Measurements from ENCODE around the gene RPS6KL1. TPM values are rescaled to one million over a fixed set of nuclear protein-coding genes. Genes with fewer than 3 reads are reported as not detected.

Gene RPS6KL1
- total RNA-seq, 1 experiment from 2014 or later: 18.8 TPM

GRCh38 chr14:74875941-74876913 is 46.8 kb downstream of the RPS6KL1 start, which contains the start of gene PROX2:
TSS of gene PROX2 (minus strand) at chr14:74876145. CDS start at chr14:74863834, 12,311 bp downstream.
- Histone ChIP-seq H4K91ac (ENCODE audit: insufficient read length, low read depth, low read length) (no peak within 1 kb of the TSS), H4K20me1 (ENCODE audit: control insufficient read depth, insufficient read depth, insufficient read length) (no peaks in the 10 kb centered on the region), H3K4me1 (ENCODE audit: insufficient read depth, low read length) (no peaks in the 10 kb centered on the region), H3K27me3 (ENCODE audit: insufficient read depth, low read length) (no peaks in the 10 kb centered on the region), H3K4ac (ENCODE audit: low read depth, low read length) (no peak within 1 kb of the TSS), H3K23ac (ENCODE audit: insufficient read length, low read depth, low read length) (no peak within 1 kb of the TSS), H3K79me2 (ENCODE audit: insufficient read depth, low read length) (no peaks in the 10 kb centered on the region), H3K27ac (ENCODE audit: insufficient read length, low read depth, low read length) (no peak within 1 kb of the TSS), H3T11ph (ENCODE audit: low read length) (no peak within 1 kb of the TSS), H4K8ac (replicated peaks; ENCODE audit: insufficient read length, low read depth, low read length) (no peak within 1 kb of the TSS), H2AK5ac (ENCODE audit: insufficient read length, low read length) (no peak within 1 kb of the TSS), H3K79me1 (ENCODE audit: insufficient read depth, low read depth, low read length, poor library complexity, severe bottlenecking) (no peaks in the 10 kb centered on the region), H3K14ac (ENCODE audit: insufficient read depth, low read length) (no peak within 1 kb of the TSS), H2BK20ac (ENCODE audit: low read depth, low read length, poor library complexity, severe bottlenecking) (no peak within 1 kb of the TSS), H2AFZ (ENCODE audit: low read length) (peak within 1 kb of the TSS; percentile 50), H3K18ac (ENCODE audit: insufficient read length, low read depth, low read length) (no peak within 1 kb of the TSS), H3K23me2 (ENCODE audit: insufficient read length, low read depth, low read length, poor library complexity, severe bottlenecking) (no peaks in the 10 kb centered on the region), H4K5ac (ENCODE audit: insufficient read length, low read depth, low read length) (no peak within 1 kb of the TSS), H3K9ac (ENCODE audit: extremely low read depth, insufficient read length, low read length) (no peak within 1 kb of the TSS), H2BK15ac (ENCODE audit: low read depth, low read length) (no peak within 1 kb of the TSS), H2BK120ac (ENCODE audit: low read depth, low read length, poor library complexity, severe bottlenecking) (no peak within 1 kb of the TSS), H3K56ac (ENCODE audit: insufficient read length, low read depth, low read length) (no peak within 1 kb of the TSS), H2BK5ac (ENCODE audit: insufficient read length, low read length) (no peak within 1 kb of the TSS), H3K9me3 (ENCODE audit: control insufficient read depth, low read depth, low read length) (no peaks in the 10 kb centered on the region), H3K4me2 (ENCODE audit: insufficient read depth, insufficient read length, low read length) (no peak within 1 kb of the TSS), H2BK12ac (ENCODE audit: insufficient read length, low read depth, low read length) (no peak within 1 kb of the TSS)
- TF ChIP-seq, protein P1, sequence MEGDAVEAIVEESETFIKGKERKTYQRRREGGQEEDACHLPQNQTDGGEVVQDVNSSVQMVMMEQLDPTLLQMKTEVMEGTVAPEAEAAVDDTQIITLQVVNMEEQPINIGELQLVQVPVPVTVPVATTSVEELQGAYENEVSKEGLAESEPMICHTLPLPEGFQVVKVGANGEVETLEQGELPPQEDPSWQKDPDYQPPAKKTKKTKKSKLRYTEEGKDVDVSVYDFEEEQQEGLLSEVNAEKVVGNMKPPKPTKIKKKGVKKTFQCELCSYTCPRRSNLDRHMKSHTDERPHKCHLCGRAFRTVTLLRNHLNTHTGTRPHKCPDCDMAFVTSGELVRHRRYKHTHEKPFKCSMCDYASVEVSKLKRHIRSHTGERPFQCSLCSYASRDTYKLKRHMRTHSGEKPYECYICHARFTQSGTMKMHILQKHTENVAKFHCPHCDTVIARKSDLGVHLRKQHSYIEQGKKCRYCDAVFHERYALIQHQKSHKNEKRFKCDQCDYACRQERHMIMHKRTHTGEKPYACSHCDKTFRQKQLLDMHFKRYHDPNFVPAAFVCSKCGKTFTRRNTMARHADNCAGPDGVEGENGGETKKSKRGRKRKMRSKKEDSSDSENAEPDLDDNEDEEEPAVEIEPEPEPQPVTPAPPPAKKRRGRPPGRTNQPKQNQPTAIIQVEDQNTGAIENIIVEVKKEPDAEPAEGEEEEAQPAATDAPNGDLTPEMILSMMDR (conservative IDR thresholded peaks at IDR 0.05): no peak
- no CpG with 5 or more reads among the region's 13 CpGs for WGBS (ENCODE audit: extremely low coverage, insufficient read length, low lambda C conversion rate)
- no peaks in the 10 kb centered on the region for H3K27me3 Mint-ChIP-seq (ENCODE audit: low read depth)
- H3K4me3 Mint-ChIP-seq: no peak within 1 kb of the TSS
- peaks cover 15 to 24% of the 10 kb centered on the region in 2 experiments for H3K4me1 Mint-ChIP-seq
- no peaks in the 10 kb centered on the region; a peak in 1 of 7 replicates for H3K36me3 Mint-ChIP-seq (ENCODE audit: insufficient read depth in 1 of 3, low read depth in 3 of 3)
- H3K27ac Mint-ChIP-seq: peak within 1 kb of the TSS; percentile 28 to 56 (median 49); a peak in 2 of 7 replicates
- H3K9me3 Mint-ChIP-seq: no peaks in the 10 kb centered on the region
- no peak for DNase-seq
